PC-9 (cell line): ENCODE results near the gene EPHB1.

Experiments used
- EZH2 ChIP-seq: fragments of 200-600 bp; sonication (generic); IDR thresholded peaks from 2 replicates; pipeline ENCODE4 v1.8.0; 2017; ENCODE audit warnings: antibody characterized with exemption, low read depth
- TF ChIP-seq, protein P1 (sequence below): fragments of 200-600 bp; sonication (generic); conservative IDR thresholded peaks from 2 replicates; pipeline ENCODE4 v1.6.1; 2017; ENCODE audit warnings: mixed run types, antibody characterized with exemption, mild to moderate bottlenecking, moderate library complexity

DNA sequence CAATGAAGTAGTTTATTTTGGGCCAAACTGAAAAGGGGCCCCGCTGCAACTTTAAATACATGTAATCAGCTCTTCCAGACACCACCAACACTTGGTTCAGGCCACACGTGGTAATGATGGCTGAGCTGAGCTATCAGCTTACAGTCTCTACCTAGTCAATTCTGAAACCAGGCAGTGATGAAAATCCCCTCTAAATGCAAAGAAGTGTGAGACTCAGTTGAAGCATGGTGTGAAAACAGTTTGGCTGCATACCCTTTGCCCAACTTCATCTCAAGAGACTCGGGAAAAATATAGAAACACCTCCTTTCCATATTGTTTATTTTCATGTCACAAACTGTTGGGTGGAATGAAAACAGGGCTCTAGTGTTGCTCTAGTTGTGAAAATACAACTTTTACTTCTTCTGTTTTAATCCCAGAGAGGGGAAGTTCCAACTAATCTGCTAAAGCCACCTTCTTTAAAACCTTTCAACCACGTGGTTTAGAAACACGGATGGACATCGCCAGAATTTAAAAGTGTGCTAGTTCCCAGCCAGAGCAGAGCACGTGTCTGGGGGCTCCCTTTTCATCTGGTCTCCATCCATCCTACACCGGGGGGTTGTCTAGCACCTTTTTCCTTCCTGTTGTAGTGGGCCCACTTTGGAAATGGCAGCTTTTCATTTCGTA is 229.1 kb downstream of the EPHB1 start:
- TF ChIP-seq, protein P1, sequence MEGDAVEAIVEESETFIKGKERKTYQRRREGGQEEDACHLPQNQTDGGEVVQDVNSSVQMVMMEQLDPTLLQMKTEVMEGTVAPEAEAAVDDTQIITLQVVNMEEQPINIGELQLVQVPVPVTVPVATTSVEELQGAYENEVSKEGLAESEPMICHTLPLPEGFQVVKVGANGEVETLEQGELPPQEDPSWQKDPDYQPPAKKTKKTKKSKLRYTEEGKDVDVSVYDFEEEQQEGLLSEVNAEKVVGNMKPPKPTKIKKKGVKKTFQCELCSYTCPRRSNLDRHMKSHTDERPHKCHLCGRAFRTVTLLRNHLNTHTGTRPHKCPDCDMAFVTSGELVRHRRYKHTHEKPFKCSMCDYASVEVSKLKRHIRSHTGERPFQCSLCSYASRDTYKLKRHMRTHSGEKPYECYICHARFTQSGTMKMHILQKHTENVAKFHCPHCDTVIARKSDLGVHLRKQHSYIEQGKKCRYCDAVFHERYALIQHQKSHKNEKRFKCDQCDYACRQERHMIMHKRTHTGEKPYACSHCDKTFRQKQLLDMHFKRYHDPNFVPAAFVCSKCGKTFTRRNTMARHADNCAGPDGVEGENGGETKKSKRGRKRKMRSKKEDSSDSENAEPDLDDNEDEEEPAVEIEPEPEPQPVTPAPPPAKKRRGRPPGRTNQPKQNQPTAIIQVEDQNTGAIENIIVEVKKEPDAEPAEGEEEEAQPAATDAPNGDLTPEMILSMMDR: no peak
- no peak for TF ChIP-seq EZH2
